IMR-90 (cell line): Measurements from ENCODE around the gene SMIM5. TPM values are rescaled to one million over a fixed set of nuclear protein-coding genes. Genes with fewer than 3 reads are reported as not detected.
"Not testable (repeated sequence)": the region's sequence is repeated elsewhere in the genome, so short reads cannot be mapped to it uniquely, and the experiment has no call there.

Experiments used
- ATAC-seq: fragments of 200-7000 bp; cut with Tn5 transposase; 2 replicates; pipeline ENCODE4 v1.9.1; 2020; ENCODE audit warnings: low read depth, mild to moderate bottlenecking, moderate library complexity
- BruUV-seq: library from RNA; stranded (reverse); fragments of 400-500 nt; replicated peaks from 2 replicates; lab custom pipeline; 2021; lab: Mats Ljungman, UMichigan
- CTCF ChIA-PET: fragments of 300-600 bp; formaldehyde crosslinking; extraction: SDS; loops from one replicate; lab custom pipeline; 2021; ENCODE audit warnings: antibody characterized with exemption; lab: Yijun Ruan, JAX
- POLR2A ChIA-PET: fragments of 300-600 bp; sonication (Branson Sonifier 250); formaldehyde crosslinking; loops from one replicate; lab custom pipeline; 2022; ENCODE audit warnings: antibody characterized with exemption; ENCODE audit not compliant: unreplicated experiment; lab: Charles Lee
- DNase-seq: peaks from one replicate; pipeline ENCODE4 v3.0.0; 2013
- H2AFZ ChIP-seq: replicated peaks from 2 replicates; pipeline ENCODE3; 2013; ENCODE audit warnings: low read length, mild to moderate bottlenecking; ENCODE audit not compliant: poor library complexity
- H2AK5ac ChIP-seq: 2 replicates; pipeline ENCODE4 v1.6.1; 2013; ENCODE audit warnings: low read depth, low read length, inconsistent platforms
- H2AK9ac ChIP-seq: replicated peaks from 2 replicates; pipeline ENCODE3; 2013; ENCODE audit warnings: mild to moderate bottlenecking, low read depth, low read length, moderate library complexity; ENCODE audit not compliant: poor library complexity
- H2BK120ac ChIP-seq: 2 replicates; pipeline ENCODE4 v1.6.1; 2013; ENCODE audit warnings: low read depth, low read length, inconsistent platforms
- H2BK15ac ChIP-seq: 3 replicates; pipeline ENCODE4 v1.6.1; 2013; ENCODE audit warnings: low read depth, low read length, inconsistent platforms
- H2BK20ac ChIP-seq: 2 replicates; pipeline ENCODE4 v1.6.1; 2013; ENCODE audit warnings: low read depth, mild to moderate bottlenecking, inconsistent platforms, low read length, moderate library complexity
- H2BK5ac ChIP-seq: 2 replicates; pipeline ENCODE4 v1.6.1; 2013; ENCODE audit warnings: mild to moderate bottlenecking, low read depth, low read length, inconsistent platforms; ENCODE audit not compliant: poor library complexity, severe bottlenecking
- H3K14ac ChIP-seq: replicated peaks from 2 replicates; pipeline ENCODE4 v1.6.1; 2013; ENCODE audit warnings: low read depth, low read length, inconsistent platforms
- H3K18ac ChIP-seq: 2 replicates; pipeline ENCODE4 v1.6.1; 2013; ENCODE audit warnings: low read depth, low read length, control low read depth
- H3K23ac ChIP-seq: 2 replicates; pipeline ENCODE4 v1.6.1; 2013; ENCODE audit warnings: low read depth, low read length, inconsistent platforms
- H3K27ac ChIP-seq: 2 replicates; pipeline ENCODE4 v1.5.1; 2013; ENCODE audit warnings: mild to moderate bottlenecking, control low read depth, low read length; ENCODE audit not compliant: insufficient read depth
- H3K27me3 ChIP-seq: 2 replicates; pipeline ENCODE4 v1.6.1; 2013; ENCODE audit warnings: low read length; ENCODE audit not compliant: control insufficient read depth, insufficient read depth
- H3K36me3 ChIP-seq: 2 replicates; pipeline ENCODE4 v1.6.1; 2013; ENCODE audit warnings: low read length, mixed read lengths; ENCODE audit not compliant: control insufficient read depth, insufficient read depth
- H3K4ac ChIP-seq: 2 replicates; pipeline ENCODE4 v1.6.1; 2013; ENCODE audit warnings: low read depth, low read length, inconsistent platforms
- H3K4me1 ChIP-seq: 2 replicates; pipeline ENCODE4 v1.6.1; 2013; ENCODE audit warnings: low read length, mixed read lengths; ENCODE audit not compliant: control insufficient read depth, insufficient read depth
- H3K4me2 ChIP-seq: 2 replicates; pipeline ENCODE4 v1.6.1; 2013; ENCODE audit warnings: low read depth, mild to moderate bottlenecking, control low read depth, low read length, moderate library complexity
- H3K4me3 ChIP-seq: 2 replicates; pipeline ENCODE4 v1.5.1; 2013; ENCODE audit warnings: low read depth, mild to moderate bottlenecking, control low read depth, low read length, moderate library complexity; ENCODE audit not compliant: insufficient read depth
- H3K56ac ChIP-seq: 2 replicates; pipeline ENCODE4 v1.6.1; 2013; ENCODE audit warnings: low read length, inconsistent platforms; ENCODE audit not compliant: insufficient read depth; ENCODE audit errors: extremely low read depth
- H3K79me1 ChIP-seq, 2 experiments: 2 replicates each; pipeline ENCODE4 v1.6.1; 2013; ENCODE audit warnings: low read length in 2 of 2, inconsistent platforms in 1 of 2, low read depth in 1 of 2
- H3K9ac ChIP-seq: 2 replicates; pipeline ENCODE4 v1.6.1; 2013; ENCODE audit warnings: low read depth, low read length, control low read depth
- H3K9me1 ChIP-seq: 2 replicates; pipeline ENCODE4 v1.6.1; 2013; ENCODE audit warnings: low read length, inconsistent platforms; ENCODE audit not compliant: insufficient read depth
- H3K9me3 ChIP-seq: 2 replicates; pipeline ENCODE4 v1.6.1; 2013; ENCODE audit warnings: low read length; ENCODE audit not compliant: control insufficient read depth, insufficient read depth
- H4K20me1 ChIP-seq: 2 replicates; pipeline ENCODE4 v1.6.1; 2013; ENCODE audit warnings: low read length, inconsistent platforms; ENCODE audit not compliant: insufficient read depth
- H4K5ac ChIP-seq: 2 replicates; pipeline ENCODE4 v1.6.1; 2013; ENCODE audit warnings: mild to moderate bottlenecking, low read depth, low read length, control low read depth
- H4K8ac ChIP-seq, 2 experiments: 2 replicates each; pipeline ENCODE4 v1.6.1; 2013; ENCODE audit warnings: low read depth in 2 of 2, low read length in 2 of 2, control low read depth in 1 of 2, inconsistent platforms in 1 of 2
- H4K91ac ChIP-seq: 2 replicates; pipeline ENCODE4 v1.6.1; 2013; ENCODE audit warnings: low read depth, low read length, inconsistent platforms; ENCODE audit not compliant: insufficient read depth
- WGBS, 2 experiments: methylation state at CpG; one replicate each; pipeline versions ENCODE4 v1.1.5 to v1.1.7; 2013; ENCODE audit warnings: missing lambda C conversion rate in 2 of 2; ENCODE audit not compliant: insufficient read length in 1 of 2; ENCODE audit errors: extremely low coverage in 2 of 2; 5-methylcytosine and 5-hydroxymethylcytosine counted together
- dilution Hi-C: fragments of 300-500 bp; cut with HindIII; formaldehyde crosslinking; loops from one replicate; pipeline ENCODE4 v1.14.3; 2018; ENCODE audit warnings: low sequenced_read_pairs; ENCODE audit not compliant: unreplicated experiment
- in situ Hi-C: fragments of 300-500 bp; cut with MboI; formaldehyde crosslinking; loops from 3 replicates; pipeline ENCODE4 v1.14.3; 2019; ENCODE audit warnings: low sequenced_read_pairs, inconsistent platforms, mixed read lengths
- intact Hi-C: fragments of 100-400 bp; cut with micrococcal nuclease; formaldehyde crosslinking; loops from 2 replicates; pipeline ENCODE4 v1.10.0; 2022
- polyA plus RNA-seq, 3 experiments: library from polyadenylated mRNA; depleted of rRNA; stranded (reverse); fragments of >200 nt; gene quantifications; 2 replicates each; pipeline ENCODE4 v1.2.3, GENCODE V29; 2012; ENCODE audit warnings: low replicate concordance in 1 of 3
- total RNA-seq: library from RNA; depleted of rRNA; stranded (reverse); fragments of >200 nt; gene quantifications from 2 replicates; pipeline ENCODE4 v1.2.3, GENCODE V29; 2012

Gene SMIM5
- total and polyA plus RNA-seq, 2 of the 4 experiments (the other 2 are of a cell fraction), result not detected

DNA sequence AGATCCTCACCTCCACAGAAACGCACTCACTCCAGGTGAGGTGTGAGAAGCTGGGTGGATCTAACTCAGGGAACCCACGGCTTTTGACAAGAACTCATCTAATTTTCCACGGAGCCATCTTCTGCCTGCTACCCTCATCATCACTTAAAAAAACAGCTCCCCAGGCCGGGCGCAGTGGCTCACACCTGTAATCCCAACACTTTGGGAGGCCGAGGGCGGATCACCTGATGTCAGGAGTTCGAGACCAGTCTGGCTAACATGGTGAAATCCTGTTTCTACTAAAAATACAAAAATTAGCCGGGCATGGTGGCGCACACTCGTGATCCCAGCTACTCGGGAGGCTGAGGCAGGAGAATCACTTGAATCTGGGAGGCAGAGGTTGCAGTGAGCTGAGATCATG is 4.8 kb downstream of the SMIM5 start:
- H4K91ac ChIP-seq, in situ Hi-C loops, H3K9me1 ChIP-seq, H3K18ac ChIP-seq, H3K9ac ChIP-seq, H3K4me2 ChIP-seq, H3K27me3 ChIP-seq, H3K4me3 ChIP-seq, H3K23ac ChIP-seq, ATAC-seq, H4K20me1 ChIP-seq, H2AK5ac ChIP-seq, H3K27ac ChIP-seq, H4K8ac ChIP-seq, POLR2A ChIA-PET, BruUV-seq, intact Hi-C loops, H3K9me3 ChIP-seq, H3K4ac ChIP-seq, H2BK120ac ChIP-seq, H3K36me3 ChIP-seq, DNase-seq, H2AK9ac ChIP-seq, H4K5ac ChIP-seq, H2AFZ ChIP-seq, H2BK5ac ChIP-seq, H3K79me1 ChIP-seq, H3K56ac ChIP-seq, H2BK20ac ChIP-seq, H2BK15ac ChIP-seq, H3K14ac ChIP-seq, dilution Hi-C loops: not testable (repeated sequence)
- H3K4me1 ChIP-seq, result peaks cover 12% of the 10 kb centered on the region
- WGBS, 2 experiments, result no CpG with 5 or more reads among the region's 12 CpGs
- CTCF ChIA-PET, result interaction anchor here (1.6 kb wide), 1 partner anchor 112 kb away, joined by 4 read pairs; no protein-coding TSS in a partner anchor
